Activated naive CD4-positive, alpha-beta T cell (primary cell): ENCODE results near the gene CTNNA3.

Experiments used
- DNase-seq, 4 experiments: peaks; one replicate each; lab custom pipeline; 2025; lab: John Stamatoyannopoulos, UW

The CTNNA3 gene

GRCh38 chr10:67327626-67328535 is 368.1 kb downstream of the CTNNA3 start:
- no peak for DNase-seq

- DNase-seq, result no peak
Measured at GRCh38 chr10:67319976-67320375, 376.0 kb downstream of the CTNNA3 start.

- no peak for DNase-seq
Measured at GRCh38 chr10:67308912-67309311, 387.1 kb downstream of the CTNNA3 start.

- DNase-seq, result no peak
Measured at GRCh38 chr10:67306588-67307205, 389.3 kb downstream of the CTNNA3 start.

GRCh38 chr10:67302701-67303100 is 393.3 kb downstream of the CTNNA3 start:
- no peak for DNase-seq

GRCh38 chr10:67299761-67300160 is 396.2 kb downstream of the CTNNA3 start:
- DNase-seq, result no peak

- no peak for DNase-seq
Measured at GRCh38 chr10:67297637-67298181, 398.3 kb downstream of the CTNNA3 start.

- no peak for DNase-seq
Measured at GRCh38 chr10:67296926-67297325, 399.1 kb downstream of the CTNNA3 start.

- DNase-seq, result no peak
Measured at GRCh38 chr10:67288688-67289410, 407.1 kb downstream of the CTNNA3 start.

GRCh38 chr10:67284589-67284988 is 411.4 kb downstream of the CTNNA3 start:
- DNase-seq, result no peak

- no peak for DNase-seq
Measured at GRCh38 chr10:67282871-67283270, 413.1 kb downstream of the CTNNA3 start.

- DNase-seq, result no peak
Measured at GRCh38 chr10:67280405-67280804, 415.6 kb downstream of the CTNNA3 start.

- no peak for DNase-seq
Measured at GRCh38 chr10:67277402-67277801, 418.6 kb downstream of the CTNNA3 start.

- DNase-seq, result no peak
Measured at GRCh38 chr10:67269828-67270227, 426.2 kb downstream of the CTNNA3 start.

- no peak for DNase-seq
Measured at GRCh38 chr10:67268146-67268545, 427.8 kb downstream of the CTNNA3 start.

GRCh38 chr10:67262675-67263074 is 433.3 kb downstream of the CTNNA3 start:
- DNase-seq, result no peak

- DNase-seq, result no peak
Measured at GRCh38 chr10:67261300-67261797, 434.6 kb downstream of the CTNNA3 start.

GRCh38 chr10:67259319-67259929 is 436.6 kb downstream of the CTNNA3 start:
- DNase-seq, result no peak

GRCh38 chr10:67257427-67258144 is 438.4 kb downstream of the CTNNA3 start:
- no peak for DNase-seq

- DNase-seq, result no peak
Measured at GRCh38 chr10:67257018-67257417, 439.0 kb downstream of the CTNNA3 start.

GRCh38 chr10:67250686-67251085 is 445.3 kb downstream of the CTNNA3 start:
- no peak for DNase-seq
